GM15510 (cell line): ENCODE results near the gene KCNAB2.

Source experiments
- POLR2A ChIP-seq: IDR thresholded peaks from 3 replicates; pipeline ENCODE4 v1.6.1; 2011; ENCODE audit warnings: borderline replicate concordance; ENCODE audit not compliant: insufficient read length; ENCODE audit errors: extremely low read depth

KCNAB2 gene

GRCh38 chr1:6099787-6100765 lies 54.4 kb downstream of the KCNAB2 start:
- no peak for TF ChIP-seq POLR2A

GRCh38 chr1:6100861-6101783 lies 55.4 kb downstream of the KCNAB2 start:
- no peak for TF ChIP-seq POLR2A

DNA sequence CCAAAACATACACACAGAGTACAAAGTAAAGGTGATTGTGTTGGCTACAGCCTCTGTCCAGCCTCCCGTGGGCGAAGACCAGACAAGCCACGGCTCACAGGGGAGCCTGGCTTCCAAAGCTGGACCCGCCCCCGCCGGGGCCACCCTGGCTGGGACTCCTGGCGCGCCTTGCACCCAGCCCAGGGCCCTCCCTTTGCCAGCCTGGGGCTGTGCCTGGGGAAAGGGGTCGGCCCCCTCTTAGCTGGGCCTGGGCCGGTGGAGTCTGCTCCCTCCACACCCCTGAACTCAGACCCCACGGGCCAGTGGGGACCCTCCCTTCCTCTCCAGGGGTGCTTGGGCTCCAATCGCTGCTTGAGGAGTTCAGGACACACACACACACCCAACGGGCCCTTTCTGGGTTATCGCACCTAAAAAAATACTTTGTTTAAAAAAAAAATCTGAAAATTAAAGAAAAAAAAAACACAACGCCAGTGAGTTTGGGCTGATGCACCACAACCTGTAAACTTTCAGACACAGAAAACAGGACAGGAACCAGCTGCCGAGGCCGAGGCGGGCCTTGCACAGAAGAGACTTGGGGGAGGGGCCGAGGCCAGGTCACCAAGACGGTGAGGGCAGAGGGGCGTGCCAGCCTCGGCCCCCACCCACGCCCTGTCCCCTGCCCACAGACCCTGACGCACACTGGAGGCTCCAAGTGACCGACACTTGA lies 56.3 kb downstream of the KCNAB2 start:
- TF ChIP-seq POLR2A = no peak

GRCh38 chr1:6102532-6102845 lies 56.8 kb downstream of the KCNAB2 start:
- no peak for TF ChIP-seq POLR2A

DNA sequence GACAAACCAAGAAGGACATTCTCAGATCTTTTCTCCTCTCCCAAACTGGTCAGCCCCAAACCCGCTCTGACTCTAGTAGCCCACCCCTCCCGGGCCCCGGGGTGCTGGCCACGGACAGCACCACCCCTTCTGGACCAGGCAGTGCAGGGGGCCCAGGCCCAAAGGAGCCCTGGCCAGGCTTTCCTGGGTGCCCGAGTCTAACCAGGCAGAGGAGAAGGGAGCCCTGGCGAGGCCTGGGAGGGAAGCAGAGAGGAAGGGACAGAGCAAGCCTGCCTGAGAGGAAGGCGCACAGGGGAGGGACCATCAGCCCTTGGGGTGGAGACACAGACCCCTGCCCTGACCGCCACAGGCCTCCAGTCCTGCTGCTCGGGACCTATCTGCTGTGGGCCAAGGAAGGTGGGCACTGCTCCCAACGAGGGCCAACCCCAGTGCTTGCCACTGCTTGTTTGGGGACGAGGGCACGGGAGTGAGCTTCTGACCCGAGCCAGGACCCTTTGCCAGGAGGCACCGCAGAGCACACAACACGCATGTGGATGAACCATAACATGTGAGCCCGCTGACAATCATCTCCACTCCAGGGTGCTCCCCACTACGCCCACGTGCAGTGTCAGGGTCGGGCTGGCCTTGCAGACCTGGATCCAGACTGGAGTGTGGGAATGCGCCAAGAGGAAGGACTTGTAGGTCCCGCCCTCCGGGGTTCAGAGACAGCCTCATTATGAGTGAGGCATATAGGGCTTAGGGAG lies 57.6 kb downstream of the KCNAB2 start:
- TF ChIP-seq POLR2A = no peak

DNA sequence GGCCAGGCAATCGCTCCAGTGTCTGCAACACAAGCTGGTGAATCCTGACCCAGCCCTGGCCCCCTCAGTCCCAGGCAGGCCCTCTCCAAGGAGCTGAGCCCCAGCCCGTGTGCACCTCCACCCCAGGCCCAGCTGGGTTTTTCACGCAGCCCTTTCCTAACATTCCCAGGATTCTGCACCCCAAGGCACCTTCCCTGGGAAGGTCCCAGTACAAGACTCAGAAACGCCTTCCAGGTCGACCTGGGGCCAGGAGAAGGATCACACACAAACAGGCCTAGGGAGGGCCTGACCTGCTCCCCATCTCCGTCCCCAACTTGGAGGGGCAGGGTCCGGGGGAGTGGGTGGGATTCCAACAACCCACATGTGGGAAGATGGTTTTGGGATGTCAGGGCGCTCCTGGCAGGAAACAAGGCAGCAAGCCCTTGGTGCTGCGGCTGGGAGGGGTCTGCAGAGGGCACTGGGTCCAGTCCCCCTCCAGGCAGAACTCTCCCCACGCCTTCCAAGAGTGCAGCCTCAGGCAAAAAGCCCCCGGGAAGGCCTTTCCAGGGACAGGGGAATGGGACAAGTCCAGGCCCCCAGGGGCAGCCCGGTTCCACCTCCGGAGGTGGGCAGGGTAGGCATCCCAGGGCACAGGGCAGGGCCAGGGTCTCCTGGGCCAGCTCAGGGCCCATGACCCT lies 58.3 kb downstream of the KCNAB2 start:
- no peak for TF ChIP-seq POLR2A

DNA sequence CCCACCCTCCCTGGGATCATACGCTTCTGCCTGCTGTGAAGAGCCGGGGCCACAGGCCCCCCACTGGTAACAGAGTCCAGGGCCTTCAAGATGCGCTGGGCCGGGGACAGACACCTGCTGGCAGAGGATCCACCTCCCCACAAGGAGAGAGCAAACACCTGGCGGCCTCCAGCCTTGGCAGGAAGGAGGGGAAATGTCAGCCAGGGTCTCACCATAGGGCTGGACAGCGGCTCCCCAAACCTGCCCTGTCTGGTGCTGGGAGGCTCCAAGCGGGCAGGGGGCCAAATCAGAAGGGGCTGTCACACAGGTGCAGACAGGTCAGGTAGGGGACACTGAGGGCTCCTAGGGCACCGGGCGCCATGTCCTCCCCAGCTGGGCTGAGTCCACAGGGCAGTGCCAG lies 58.9 kb downstream of the KCNAB2 start:
- TF ChIP-seq POLR2A = no peak

DNA sequence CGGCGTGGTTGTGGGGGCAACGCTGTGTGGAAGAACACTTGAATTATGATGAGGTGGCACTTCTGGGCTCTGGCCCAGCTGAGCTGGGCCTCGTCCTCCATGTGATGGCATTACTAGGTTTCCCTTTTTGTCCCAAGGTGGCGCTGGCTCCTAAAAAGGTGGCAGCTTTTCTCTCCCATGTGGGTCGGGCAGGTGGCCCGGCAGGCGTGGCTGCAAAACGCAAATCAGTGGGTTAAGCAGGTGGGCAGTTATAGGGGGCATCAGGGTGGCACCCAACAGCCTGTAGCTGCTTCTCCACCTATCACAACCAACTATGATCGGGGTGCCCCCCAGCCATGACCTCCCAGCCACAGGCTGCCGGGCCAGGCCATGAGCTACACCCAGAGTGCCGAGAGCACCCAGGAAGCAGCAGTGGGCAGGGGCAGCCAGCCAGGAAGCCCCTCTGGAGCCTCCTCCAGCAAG lies 59.6 kb downstream of the KCNAB2 start:
- no peak for TF ChIP-seq POLR2A

- TF ChIP-seq POLR2A = no peak
These were observed 60.1 kb downstream of the KCNAB2 start for GRCh38 chr1:6105763-6106162.

DNA sequence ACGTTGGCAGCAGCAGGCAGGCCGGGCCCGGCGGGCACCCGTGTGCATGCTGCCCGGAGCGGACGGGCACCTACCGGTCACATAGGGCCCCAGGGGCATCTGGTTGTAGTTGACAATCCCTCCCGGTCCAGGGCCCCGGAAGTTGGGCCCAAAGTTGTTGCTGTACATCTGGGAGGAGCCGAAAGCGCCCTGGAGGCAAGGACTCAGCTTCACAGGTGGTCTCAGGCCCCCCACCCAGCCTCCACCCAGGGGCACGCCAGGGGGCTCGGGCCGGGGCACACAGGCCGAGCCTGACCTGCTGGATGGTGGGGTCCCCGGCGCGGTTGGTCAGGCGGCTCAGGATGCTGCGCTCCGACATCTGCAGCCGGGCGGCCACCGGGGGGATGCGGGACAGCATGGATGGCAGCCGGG lies 60.6 kb downstream of the KCNAB2 start:
- no peak for TF ChIP-seq POLR2A

DNA sequence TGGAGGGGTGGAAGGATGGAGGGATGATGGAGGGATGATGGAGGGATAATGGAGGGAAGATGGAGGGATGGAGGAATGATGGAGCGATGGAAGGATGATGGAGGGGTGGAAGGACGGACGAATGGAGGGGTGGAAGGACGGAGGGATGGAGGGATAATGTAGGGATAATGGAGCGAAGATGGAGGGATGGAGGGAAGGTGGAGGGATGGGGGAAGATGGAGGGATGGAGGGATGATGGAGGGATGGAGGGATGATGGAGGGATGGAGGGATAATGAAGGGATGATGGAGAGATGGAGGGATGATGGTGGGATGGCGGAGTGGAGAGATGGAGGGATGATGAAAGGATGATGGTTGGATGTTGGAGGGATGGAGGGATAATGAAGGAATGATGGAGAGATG lies 61.3 kb downstream of the KCNAB2 start:
- TF ChIP-seq POLR2A = no peak

- TF ChIP-seq POLR2A = no peak
These were observed 62.0 kb downstream of the KCNAB2 start for GRCh38 chr1:6107409-6108356.
